Measurements from ENCODE around the gene ELF4. TPM values are rescaled to one million over a fixed set of nuclear protein-coding genes. Genes with fewer than 3 reads are reported as not detected.

ELF4 gene
- total RNA-seq, 1 experiment from 2014 or later = 19.2 TPM

DNA sequence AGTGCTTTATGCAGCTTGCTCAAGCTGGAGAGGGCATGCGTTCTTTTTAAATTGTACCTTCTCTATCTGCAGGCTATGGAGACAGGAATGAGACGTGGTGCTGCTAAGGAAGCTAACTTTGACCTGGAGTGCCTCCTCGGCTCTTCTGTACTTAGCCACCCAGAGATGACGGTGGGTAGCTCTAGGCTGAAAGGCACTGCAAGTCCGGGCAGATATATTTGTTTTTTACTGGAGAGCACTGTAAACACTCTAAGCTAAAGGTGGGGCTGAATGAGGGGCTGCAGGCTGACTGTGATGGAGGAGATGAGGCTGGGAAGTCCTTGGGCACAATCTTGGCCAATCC lies 12.1 kb downstream of the ELF4 start:
- Histone ChIP-seq H3K79me2 (ENCODE audit: insufficient read depth, low read length) (peaks cover 35% of the 10 kb centered on the region), H3K27me3 (ENCODE audit: insufficient read depth, low read length) (no peaks in the 10 kb centered on the region), H3K27ac (ENCODE audit: low read depth, low read length) (no peak overlapping the region), H3K9me3 (ENCODE audit: control insufficient read depth in 1 of 2, insufficient read depth in 1 of 2, low read depth in 1 of 2, low read length in 2 of 2) (no peaks in the 10 kb centered on the region), H2AFZ (ENCODE audit: low read depth, low read length, poor library complexity, severe bottlenecking) (no peak overlapping the region), H3K36me3 (ENCODE audit: control insufficient read depth in 1 of 2, insufficient read depth in 2 of 2, low read length in 2 of 2) (no peaks in the 10 kb centered on the region), H3K4me1 (ENCODE audit: control insufficient read depth in 1 of 2, insufficient read depth in 2 of 2, low read length in 2 of 2) (peaks cover 0 to 4% of the 10 kb centered on the region in 2 experiments; a peak in 1 of 4 replicates), H4K20me1 (ENCODE audit: insufficient read depth) (0 out of 2 replicates have a peak, but pooled peaks cover 3% of the 10 kb centered on the region), H3K4me2 (ENCODE audit: low read length) (no peak overlapping the region), H3K9me2 (ENCODE audit: insufficient read depth) (no peaks in the 10 kb centered on the region), H3K9ac (ENCODE audit: low read length) (no peak overlapping the region), H3K4me3 (replicated peaks in 1 of 2; ENCODE audit: low read depth in 1 of 2, low read length in 2 of 2) (no peak overlapping the region)
- ChIA-PET CTCF (interaction anchor here (1.0 kb wide), 1 partner anchor 18 kb away, joined by 3 read pairs; no protein-coding TSS in a partner anchor), POLR2A (no interaction called here), RAD21 (ENCODE audit: low non-redundant PET in 1 of 2, low total read pairs in 2 of 2, uncharacterized antibody in 2 of 2, unreplicated experiment in 2 of 2) (interaction anchor here in 1 of 2 experiments (0.6 kb wide), 1 partner anchor 28 kb away, joined by 3 read pairs; no protein-coding TSS in a partner anchor)
- intact Hi-C loops (cut with micrococcal nuclease) = no loop called here
- TF ChIP-seq SIN3A (IDR thresholded peaks at IDR 0.05; ENCODE audit: low read depth) (no peak), EGR1 (IDR thresholded peaks at IDR 0.05; ENCODE audit: low read depth) (no peak), ZNF274 (IDR thresholded peaks at IDR 0.05; ENCODE audit: low read depth, low read length) (no peak), TCF7L2 (IDR thresholded peaks at IDR 0.05; ENCODE audit: borderline replicate concordance, extremely low read depth, insufficient read depth, insufficient read length) (no peak), SP1 (IDR thresholded peaks at IDR 0.05; ENCODE audit: low read depth) (no peak), FOSL1 (IDR thresholded peaks at IDR 0.05; ENCODE audit: low read depth) (no peak), POLR2A (IDR thresholded peaks at IDR 0.05; ENCODE audit: borderline replicate concordance, extremely low read depth, insufficient read depth, insufficient read length) (no peak), JUND (IDR thresholded peaks at IDR 0.05) (no peak), POLR2AphosphoS5 (IDR thresholded peaks at IDR 0.05; ENCODE audit: low read depth, low read length) (no peak), CEBPB (IDR thresholded peaks at IDR 0.05; ENCODE audit: low read depth) (no peak), CBX3 (IDR thresholded peaks at IDR 0.05; ENCODE audit: low read depth) (no peak), EZH2phosphoT487 (IDR thresholded peaks at IDR 0.05; ENCODE audit: borderline replicate concordance) (no peak), SRF (IDR thresholded peaks at IDR 0.05; ENCODE audit: low read depth) (no peak), ZFX (IDR thresholded peaks at IDR 0.05) (no peak)
- TF ChIP-seq, protein P1, sequence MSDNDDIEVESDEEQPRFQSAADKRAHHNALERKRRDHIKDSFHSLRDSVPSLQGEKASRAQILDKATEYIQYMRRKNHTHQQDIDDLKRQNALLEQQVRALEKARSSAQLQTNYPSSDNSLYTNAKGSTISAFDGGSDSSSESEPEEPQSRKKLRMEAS (IDR thresholded peaks at IDR 0.05) = no peak
- TF ChIP-seq, protein P2, sequence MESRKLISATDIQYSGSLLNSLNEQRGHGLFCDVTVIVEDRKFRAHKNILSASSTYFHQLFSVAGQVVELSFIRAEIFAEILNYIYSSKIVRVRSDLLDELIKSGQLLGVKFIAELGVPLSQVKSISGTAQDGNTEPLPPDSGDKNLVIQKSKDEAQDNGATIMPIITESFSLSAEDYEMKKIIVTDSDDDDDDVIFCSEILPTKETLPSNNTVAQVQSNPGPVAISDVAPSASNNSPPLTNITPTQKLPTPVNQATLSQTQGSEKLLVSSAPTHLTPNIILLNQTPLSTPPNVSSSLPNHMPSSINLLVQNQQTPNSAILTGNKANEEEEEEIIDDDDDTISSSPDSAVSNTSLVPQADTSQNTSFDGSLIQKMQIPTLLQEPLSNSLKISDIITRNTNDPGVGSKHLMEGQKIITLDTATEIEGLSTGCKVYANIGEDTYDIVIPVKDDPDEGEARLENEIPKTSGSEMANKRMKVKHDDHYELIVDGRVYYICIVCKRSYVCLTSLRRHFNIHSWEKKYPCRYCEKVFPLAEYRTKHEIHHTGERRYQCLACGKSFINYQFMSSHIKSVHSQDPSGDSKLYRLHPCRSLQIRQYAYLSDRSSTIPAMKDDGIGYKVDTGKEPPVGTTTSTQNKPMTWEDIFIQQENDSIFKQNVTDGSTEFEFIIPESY (IDR thresholded peaks at IDR 0.05; ENCODE audit: extremely low read depth, insufficient replicate concordance, low read length) = no peak
- TF ChIP-seq, protein P3, sequence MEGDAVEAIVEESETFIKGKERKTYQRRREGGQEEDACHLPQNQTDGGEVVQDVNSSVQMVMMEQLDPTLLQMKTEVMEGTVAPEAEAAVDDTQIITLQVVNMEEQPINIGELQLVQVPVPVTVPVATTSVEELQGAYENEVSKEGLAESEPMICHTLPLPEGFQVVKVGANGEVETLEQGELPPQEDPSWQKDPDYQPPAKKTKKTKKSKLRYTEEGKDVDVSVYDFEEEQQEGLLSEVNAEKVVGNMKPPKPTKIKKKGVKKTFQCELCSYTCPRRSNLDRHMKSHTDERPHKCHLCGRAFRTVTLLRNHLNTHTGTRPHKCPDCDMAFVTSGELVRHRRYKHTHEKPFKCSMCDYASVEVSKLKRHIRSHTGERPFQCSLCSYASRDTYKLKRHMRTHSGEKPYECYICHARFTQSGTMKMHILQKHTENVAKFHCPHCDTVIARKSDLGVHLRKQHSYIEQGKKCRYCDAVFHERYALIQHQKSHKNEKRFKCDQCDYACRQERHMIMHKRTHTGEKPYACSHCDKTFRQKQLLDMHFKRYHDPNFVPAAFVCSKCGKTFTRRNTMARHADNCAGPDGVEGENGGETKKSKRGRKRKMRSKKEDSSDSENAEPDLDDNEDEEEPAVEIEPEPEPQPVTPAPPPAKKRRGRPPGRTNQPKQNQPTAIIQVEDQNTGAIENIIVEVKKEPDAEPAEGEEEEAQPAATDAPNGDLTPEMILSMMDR (IDR thresholded peaks at IDR 0.05 in 2 of 3, conservative IDR thresholded peaks at IDR 0.05 in 1 of 3; ENCODE audit: borderline replicate concordance in 1 of 3, insufficient read depth in 1 of 3, low read depth in 2 of 3, low read length in 2 of 3) = no peak
- TF ChIP-seq, protein P4, sequence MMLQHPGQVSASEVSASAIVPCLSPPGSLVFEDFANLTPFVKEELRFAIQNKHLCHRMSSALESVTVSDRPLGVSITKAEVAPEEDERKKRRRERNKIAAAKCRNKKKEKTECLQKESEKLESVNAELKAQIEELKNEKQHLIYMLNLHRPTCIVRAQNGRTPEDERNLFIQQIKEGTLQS (IDR thresholded peaks at IDR 0.05) = no peak
- ATAC-seq (no peak), DNase-seq (ENCODE audit: low read depth, low spot score) (no peak)
- BruUV-seq (replicated peaks) = no TSS peak
